ENCODE measurements around the gene SLC29A1. TPM values are rescaled to one million over a fixed set of nuclear protein-coding genes. Genes with fewer than 3 reads are reported as not detected.

The SLC29A1 gene
- total and polyA plus RNA-seq, 9 of the 15 experiments (the other 6 are each of a cell fraction or from before 2014, with no cell fraction given): 18.9 to 170 (median 57.7) TPM

DNA sequence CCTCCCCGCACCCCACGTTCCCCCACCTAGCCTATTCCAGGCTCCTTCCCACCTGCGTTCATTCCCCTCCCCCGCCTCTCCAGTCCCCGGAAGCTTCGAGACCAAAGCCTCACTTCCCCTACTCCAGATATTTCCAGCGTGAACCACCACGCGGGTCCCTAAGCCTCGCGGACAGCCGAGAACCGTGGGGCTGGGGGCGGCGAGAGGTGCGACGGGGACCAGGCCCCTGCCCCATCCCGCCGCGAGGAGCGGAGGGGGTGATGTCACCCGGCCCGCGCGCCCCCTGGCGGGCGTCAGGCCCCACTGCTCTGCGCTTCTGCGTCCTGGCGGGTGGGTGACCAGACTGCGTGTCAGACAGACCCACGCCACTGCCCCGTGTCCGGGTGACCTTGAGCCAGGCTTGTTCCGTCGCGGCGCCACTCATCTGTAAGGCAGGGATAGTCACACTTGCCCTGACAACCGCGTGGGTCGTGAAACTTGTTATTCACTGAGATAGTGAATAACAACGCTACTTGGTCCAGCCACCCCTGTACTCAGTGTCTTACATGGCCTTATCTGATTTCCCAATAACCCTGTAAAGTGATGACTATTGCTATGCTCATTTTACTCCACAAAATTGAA is 14.5 kb downstream of the SLC29A1 start (continued):
- TF ChIP-seq, protein P1, sequence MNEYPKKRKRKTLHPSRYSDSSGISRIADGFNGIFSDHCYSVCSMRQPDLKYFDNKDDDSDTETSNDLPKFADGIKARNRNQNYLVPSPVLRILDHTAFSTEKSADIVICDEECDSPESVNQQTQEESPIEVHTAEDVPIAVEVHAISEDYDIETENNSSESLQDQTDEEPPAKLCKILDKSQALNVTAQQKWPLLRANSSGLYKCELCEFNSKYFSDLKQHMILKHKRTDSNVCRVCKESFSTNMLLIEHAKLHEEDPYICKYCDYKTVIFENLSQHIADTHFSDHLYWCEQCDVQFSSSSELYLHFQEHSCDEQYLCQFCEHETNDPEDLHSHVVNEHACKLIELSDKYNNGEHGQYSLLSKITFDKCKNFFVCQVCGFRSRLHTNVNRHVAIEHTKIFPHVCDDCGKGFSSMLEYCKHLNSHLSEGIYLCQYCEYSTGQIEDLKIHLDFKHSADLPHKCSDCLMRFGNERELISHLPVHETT (CRISPR knock-in tag; conservative IDR thresholded peaks at IDR 0.05 in 1 of 2, IDR thresholded peaks at IDR 0.05 in 1 of 2): no peak
- no peak; the same call in 1 of the 2 replicates for TF ChIP-seq ZBTB1 (CRISPR knock-in tag; IDR thresholded peaks at IDR 0.05; ENCODE audit: borderline replicate concordance, low read depth)
- TF ChIP-seq BMI1 (IDR thresholded peaks at IDR 0.05; ENCODE audit: low read length): no peak; the same call in 1 of the 2 replicates
- no peak for TF ChIP-seq BDP1 (IDR thresholded peaks at IDR 0.05; ENCODE audit: insufficient read depth, insufficient read length)
- no peak for TF ChIP-seq ZNF75A (CRISPR knock-in tag; IDR thresholded peaks at IDR 0.05)
- no peak for TF ChIP-seq NFATC3 (IDR thresholded peaks at IDR 0.05)
- no peak for TF ChIP-seq RFX1 (IDR thresholded peaks at IDR 0.05)
- TF ChIP-seq, protein P2, sequence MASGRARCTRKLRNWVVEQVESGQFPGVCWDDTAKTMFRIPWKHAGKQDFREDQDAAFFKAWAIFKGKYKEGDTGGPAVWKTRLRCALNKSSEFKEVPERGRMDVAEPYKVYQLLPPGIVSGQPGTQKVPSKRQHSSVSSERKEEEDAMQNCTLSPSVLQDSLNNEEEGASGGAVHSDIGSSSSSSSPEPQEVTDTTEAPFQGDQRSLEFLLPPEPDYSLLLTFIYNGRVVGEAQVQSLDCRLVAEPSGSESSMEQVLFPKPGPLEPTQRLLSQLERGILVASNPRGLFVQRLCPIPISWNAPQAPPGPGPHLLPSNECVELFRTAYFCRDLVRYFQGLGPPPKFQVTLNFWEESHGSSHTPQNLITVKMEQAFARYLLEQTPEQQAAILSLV (tag; IDR thresholded peaks at IDR 0.05): peak; percentile 44; the same call in 1 of the 2 replicates
- peak; percentile 80 for TF ChIP-seq CEBPG (CRISPR knock-in tag; IDR thresholded peaks at IDR 0.05)
- TF ChIP-seq CEBPG (tag; conservative IDR thresholded peaks at IDR 0.05 in 1 of 2, IDR thresholded peaks at IDR 0.05 in 1 of 2): peak; percentile 49 to 72; a peak in 2 of 4 replicates
- no peak for TF ChIP-seq TFAM (CRISPR knock-in tag; conservative IDR thresholded peaks at IDR 0.05)
- TF ChIP-seq, protein P3, sequence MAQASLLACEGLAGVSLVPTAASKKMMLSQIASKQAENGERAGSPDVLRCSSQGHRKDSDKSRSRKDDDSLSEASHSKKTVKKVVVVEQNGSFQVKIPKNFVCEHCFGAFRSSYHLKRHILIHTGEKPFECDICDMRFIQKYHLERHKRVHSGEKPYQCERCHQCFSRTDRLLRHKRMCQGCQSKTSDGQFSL (CRISPR knock-in tag; IDR thresholded peaks at IDR 0.05): peak; percentile 92
- TF ChIP-seq, protein P3 (tag; IDR thresholded peaks at IDR 0.05): peak in 1 of 2 experiments; percentile 55; a peak in 1 of 4 replicates
- no peak for TF ChIP-seq SRSF1 (IDR thresholded peaks at IDR 0.05; ENCODE audit: low read depth, low read length)
- peak; percentile 69 for TF ChIP-seq ZBTB17 (CRISPR knock-in tag; IDR thresholded peaks at IDR 0.05)
- TF ChIP-seq, protein P4, sequence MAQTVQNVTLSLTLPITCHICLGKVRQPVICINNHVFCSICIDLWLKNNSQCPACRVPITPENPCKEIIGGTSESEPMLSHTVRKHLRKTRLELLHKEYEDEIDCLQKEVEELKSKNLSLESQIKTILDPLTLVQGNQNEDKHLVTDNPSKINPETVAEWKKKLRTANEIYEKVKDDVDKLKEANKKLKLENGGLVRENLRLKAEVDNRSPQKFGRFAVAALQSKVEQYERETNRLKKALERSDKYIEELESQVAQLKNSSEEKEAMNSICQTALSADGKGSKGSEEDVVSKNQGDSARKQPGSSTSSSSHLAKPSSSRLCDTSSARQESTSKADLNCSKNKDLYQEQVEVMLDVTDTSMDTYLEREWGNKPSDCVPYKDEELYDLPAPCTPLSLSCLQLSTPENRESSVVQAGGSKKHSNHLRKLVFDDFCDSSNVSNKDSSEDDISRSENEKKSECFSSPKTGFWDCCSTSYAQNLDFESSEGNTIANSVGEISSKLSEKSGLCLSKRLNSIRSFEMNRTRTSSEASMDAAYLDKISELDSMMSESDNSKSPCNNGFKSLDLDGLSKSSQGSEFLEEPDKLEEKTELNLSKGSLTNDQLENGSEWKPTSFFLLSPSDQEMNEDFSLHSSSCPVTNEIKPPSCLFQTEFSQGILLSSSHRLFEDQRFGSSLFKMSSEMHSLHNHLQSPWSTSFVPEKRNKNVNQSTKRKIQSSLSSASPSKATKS (CRISPR knock-in tag; IDR thresholded peaks at IDR 0.05): no peak
- TF ChIP-seq, protein P5, sequence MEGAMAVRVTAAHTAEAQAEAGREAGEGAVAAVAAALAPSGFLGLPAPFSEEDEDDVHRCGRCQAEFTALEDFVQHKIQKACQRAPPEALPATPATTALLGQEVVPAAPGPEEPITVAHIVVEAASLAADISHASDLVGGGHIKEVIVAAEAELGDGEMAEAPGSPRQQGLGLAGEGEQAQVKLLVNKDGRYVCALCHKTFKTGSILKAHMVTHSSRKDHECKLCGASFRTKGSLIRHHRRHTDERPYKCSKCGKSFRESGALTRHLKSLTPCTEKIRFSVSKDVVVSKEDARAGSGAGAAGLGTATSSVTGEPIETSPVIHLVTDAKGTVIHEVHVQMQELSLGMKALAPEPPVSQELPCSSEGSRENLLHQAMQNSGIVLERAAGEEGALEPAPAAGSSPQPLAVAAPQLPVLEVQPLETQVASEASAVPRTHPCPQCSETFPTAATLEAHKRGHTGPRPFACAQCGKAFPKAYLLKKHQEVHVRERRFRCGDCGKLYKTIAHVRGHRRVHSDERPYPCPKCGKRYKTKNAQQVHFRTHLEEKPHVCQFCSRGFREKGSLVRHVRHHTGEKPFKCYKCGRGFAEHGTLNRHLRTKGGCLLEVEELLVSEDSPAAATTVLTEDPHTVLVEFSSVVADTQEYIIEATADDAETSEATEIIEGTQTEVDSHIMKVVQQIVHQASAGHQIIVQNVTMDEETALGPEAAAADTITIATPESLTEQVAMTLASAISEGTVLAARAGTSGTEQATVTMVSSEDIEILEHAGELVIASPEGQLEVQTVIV (CRISPR knock-in tag; IDR thresholded peaks at IDR 0.05; ENCODE audit: borderline replicate concordance): no peak
